B cell (primary cell): ENCODE data around the gene PIGQ. TPM values are rescaled to one million over a fixed set of nuclear protein-coding genes. Genes with fewer than 3 reads are reported as not detected.

ENCODE experiments used
- ATAC-seq: fragments of 200-7000 bp; cut with Tn5 transposase; one replicate; pipeline ENCODE4 v1.10.0; 2021; ENCODE audit warnings: low read depth, mild to moderate bottlenecking, moderate number of reproducible peaks, moderate library complexity
- CTCF ChIA-PET: fragments of 350-600 bp; sonication (Branson Sonifier 250); formaldehyde crosslinking; loops from one replicate; lab custom pipeline; 2021; ENCODE audit warnings: antibody characterized with exemption, inconsistent platforms; lab: Charles Lee
- POLR2A ChIA-PET: fragments of 350-600 bp; sonication (Branson Sonifier 250); formaldehyde crosslinking; loops from one replicate; lab custom pipeline; 2021; ENCODE audit warnings: antibody characterized with exemption; lab: Charles Lee
- DNase-seq: peaks from one replicate; pipeline ENCODE4 v3.0.0; 2013
- H2AFZ ChIP-seq: 2 replicates; pipeline ENCODE4 v1.6.1; 2012; ENCODE audit warnings: mild to moderate bottlenecking, low read depth, low read length; ENCODE audit not compliant: insufficient read depth, poor library complexity, severe bottlenecking
- H3K27ac ChIP-seq, 2 donors: 1 replicate in 1 of 2; 2 replicates in 1 of 2; pipeline ENCODE4 v1.5.1; 2012 to 2013; ENCODE audit warnings: low read length in 2 of 2, mild to moderate bottlenecking in 2 of 2, moderate library complexity in 1 of 2
- H3K27me3 ChIP-seq, 4 experiments: fragments of 200-600 bp in 1 of 4; sonication (generic) in 1 of 4; replicated peaks in 1 of 4; 1 replicate in 2 of 4; 2 replicates in 2 of 4; pipeline versions ENCODE4 v1.6.1 to v1.7.0; 2013 to 2016; ENCODE audit warnings: low read length in 3 of 4, mild to moderate bottlenecking in 2 of 4, mixed read lengths in 1 of 4, moderate library complexity in 1 of 4; ENCODE audit not compliant: insufficient read depth in 4 of 4, control insufficient read depth in 3 of 4; ENCODE audit errors: control extremely low read depth in 1 of 4
- H3K36me3 ChIP-seq, 2 experiments: replicated peaks in 1 of 2; 1 replicate in 1 of 2; 2 replicates in 1 of 2; pipeline versions ENCODE4 v1.6.1 to v1.7.1; 2013; ENCODE audit warnings: low read length in 1 of 2; ENCODE audit not compliant: insufficient read depth in 2 of 2, control insufficient read depth in 1 of 2; ENCODE audit errors: control extremely low read depth in 1 of 2, extremely low read depth in 1 of 2
- H3K4me1 ChIP-seq, 2 donors: fragments of 200-600 bp in 1 of 2; sonication (generic) in 1 of 2; 1 replicate in 1 of 2; 2 replicates in 1 of 2; pipeline versions ENCODE4 v1.5.1 to v1.6.1; 2013 to 2017; ENCODE audit warnings: low read length in 2 of 2; ENCODE audit not compliant: control insufficient read depth in 2 of 2, insufficient read depth in 2 of 2
- H3K4me2 ChIP-seq: replicated peaks from 2 replicates; pipeline ENCODE3; 2012; ENCODE audit warnings: mild to moderate bottlenecking, low read depth, low read length; ENCODE audit not compliant: poor library complexity, severe bottlenecking
- H3K4me3 ChIP-seq, 5 experiments: fragments of 200-600 bp in 1 of 5; sonication (generic) in 1 of 5; 1 replicate in 3 of 5; 2 replicates in 2 of 5; pipeline versions ENCODE4 v1.5.1 to v1.7.0; 2011 to 2016; ENCODE audit warnings: low read length in 4 of 5, mild to moderate bottlenecking in 4 of 5, low read depth in 2 of 5, control low read depth in 1 of 5, moderate library complexity in 1 of 5; ENCODE audit not compliant: insufficient read depth in 1 of 5; ENCODE audit errors: control extremely low read depth in 1 of 5, extremely low read depth in 1 of 5
- H3K79me2 ChIP-seq: fragments of 200-600 bp; sonication (generic); one replicate; pipeline ENCODE4 v1.6.0; 2016; ENCODE audit warnings: low read length; ENCODE audit not compliant: control insufficient read depth, insufficient read depth
- H3K9ac ChIP-seq: fragments of 200-600 bp; sonication (generic); 2 replicates; pipeline ENCODE4 v1.6.1; 2017; ENCODE audit warnings: mild to moderate bottlenecking, low read length, moderate library complexity
- H3K9me3 ChIP-seq, 3 donors: one replicate each; pipeline versions ENCODE4 v1.6.1 to v1.7.1; 2013; ENCODE audit warnings: low read length in 2 of 3; ENCODE audit not compliant: control insufficient read depth in 2 of 3, insufficient read depth in 1 of 3; ENCODE audit errors: control extremely low read depth in 1 of 3
- H4K20me1 ChIP-seq: 2 replicates; pipeline ENCODE4 v1.6.0; 2012; ENCODE audit warnings: mild to moderate bottlenecking, low read length; ENCODE audit not compliant: insufficient read depth, control insufficient read depth, poor library complexity, severe bottlenecking
- H3K27ac Mint-ChIP-seq: one replicate; pipeline ENCODE4 v1.8.0; 2021; ENCODE audit warnings: mixed read lengths
- H3K27me3 Mint-ChIP-seq: one replicate; pipeline ENCODE4 v1.8.0; 2021; ENCODE audit warnings: mixed read lengths
- H3K4me1 Mint-ChIP-seq: one replicate; pipeline ENCODE4 v1.8.0; 2021; ENCODE audit warnings: mixed read lengths
- H3K4me3 Mint-ChIP-seq: one replicate; pipeline ENCODE4 v1.8.0; 2021; ENCODE audit warnings: mixed read lengths
- H3K9me3 Mint-ChIP-seq: one replicate; pipeline ENCODE4 v1.8.0; 2022; ENCODE audit warnings: mixed read lengths; ENCODE audit not compliant: insufficient read depth
- CTCF ChIP-seq: fragments of 200-600 bp; IDR thresholded peaks from one replicate; pipeline ENCODE4 v1.8.0; 2022; ENCODE audit warnings: antibody characterized with exemption, mild to moderate bottlenecking
- EZH2 ChIP-seq: IDR thresholded peaks from 2 replicates; pipeline ENCODE4 v1.6.1; 2012; ENCODE audit warnings: borderline replicate concordance, low read depth, mild to moderate bottlenecking, moderate library complexity, low read length; ENCODE audit not compliant: insufficient read depth, poor library complexity, severe bottlenecking
- WGBS: methylation state at CpG from one replicate; pipeline ENCODE4 v1.1.5; 2013; ENCODE audit warnings: missing lambda C conversion rate; ENCODE audit not compliant: insufficient coverage; 5-methylcytosine and 5-hydroxymethylcytosine counted together
- intact Hi-C: fragments of 100-400 bp; cut with micrococcal nuclease; formaldehyde crosslinking; loops from one replicate; pipeline ENCODE4 v1.10.0; 2022
- polyA plus RNA-seq: library from polyadenylated mRNA; depleted of rRNA; stranded (reverse); fragments of >200 nt; gene quantifications from 2 replicates; pipeline ENCODE4 v1.2.3, GENCODE V29; 2012
- total RNA-seq, 2 donors: library from RNA; stranded (reverse); fragments of 120-200 nt in 1 of 2; gene quantifications; 1 replicate in 1 of 2; 2 replicates in 1 of 2; pipeline versions ENCODE4 v1.2.3 to v1.2.4, GENCODE V29; 2013 to 2022

Gene PIGQ
- total and polyA plus RNA-seq, 2 donors (not counting 1 experiment from before 2014, with no cell fraction given) = 56.9 to 68.5 TPM

- Histone ChIP-seq H3K9me3 (no peaks in the 10 kb centered on the region), H3K4me1 (peaks cover 0 to 3% of the 10 kb centered on the region in 2 donors), H3K79me2 (peaks cover 20% of the 10 kb centered on the region), H3K4me3 (no peak overlapping the region), H3K36me3 (no peaks in the 10 kb centered on the region), H3K27me3 (no peaks in the 10 kb centered on the region), H2AFZ (no peak overlapping the region), H3K4me2 (no peak overlapping the region), H3K9ac (no peak overlapping the region), H3K27ac (no peak overlapping the region), H4K20me1 (peaks cover 15% of the 10 kb centered on the region)
- intact Hi-C loops = no loop called here
- POLR2A ChIA-PET = no interaction called here
- H3K27me3 Mint-ChIP-seq = no peaks in the 10 kb centered on the region
- H3K9me3 Mint-ChIP-seq = no peaks in the 10 kb centered on the region
- TF ChIP-seq CTCF (no peak), EZH2 (no peak)
- no peak overlapping the region for H3K27ac Mint-ChIP-seq
- peaks cover 8% of the 10 kb centered on the region for H3K4me1 Mint-ChIP-seq
- WGBS = 99% methylated on average over 19 of the region's 20 CpGs
- no peak overlapping the region for H3K4me3 Mint-ChIP-seq
- ATAC-seq (no peak), DNase-seq (no peak)
- CTCF ChIA-PET = no interaction called here
Measured at GRCh38 chr16:619476-620100, 49.8 kb downstream of the PIGQ start.

GRCh38 chr16:620700-621525 lies 51.1 kb downstream of the PIGQ start:
- CTCF ChIA-PET = no interaction called here
- no peak overlapping the region for H3K27ac ChIP-seq
- no peak for ATAC-seq

More at GRCh38 chr16:620700-621525, 51.1 kb downstream of the PIGQ start:
- Histone ChIP-seq H3K9ac (no peak overlapping the region), H3K79me2 (peaks cover 13% of the 10 kb centered on the region), H3K4me1 (no peaks in the 10 kb centered on the region), H2AFZ (no peak overlapping the region), H3K9me3 (no peaks in the 10 kb centered on the region), H4K20me1 (peaks cover 8% of the 10 kb centered on the region), H3K4me2 (no peak overlapping the region), H3K4me3 (no peak overlapping the region), H3K36me3 (peaks cover 0 to 4% of the 10 kb centered on the region in 2 experiments), H3K27me3 (no peaks in the 10 kb centered on the region)
- WGBS = 94% methylated on average over 29 of the region's 41 CpGs
- Mint-ChIP-seq H3K4me1 (no peaks in the 10 kb centered on the region), H3K4me3 (no peak overlapping the region), H3K27me3 (no peaks in the 10 kb centered on the region), H3K27ac (no peak overlapping the region), H3K9me3 (no peaks in the 10 kb centered on the region)
- TF ChIP-seq CTCF (no peak), EZH2 (no peak)
- DNase-seq = no peak
- intact Hi-C loops = no loop called here
- POLR2A ChIA-PET = no interaction called here
